Natural killer cell (primary cell): ENCODE results near the gene TUBB2B. TPM values are rescaled to one million over a fixed set of nuclear protein-coding genes. Genes with fewer than 3 reads are reported as not detected.

ENCODE experiments used
- ATAC-seq, 3 donors: fragments of 150-1000 bp in 2 of 3; fragments of 200-7000 bp in 1 of 3; cut with Tn5 transposase; 1 replicate in 1 of 3; 2 replicates in 2 of 3; pipeline ENCODE4 v1.10.0; 2021; ENCODE audit warnings: mild to moderate bottlenecking in 2 of 3, moderate library complexity in 2 of 3
- DNase-seq, 2 donors: peaks; one replicate each; pipeline versions ENCODE4 v3.0.0 to v3.0.0-alpha.2; 2013 to 2021; ENCODE audit warnings: mixed read lengths in 1 of 2
- H3K27ac ChIP-seq: one replicate; pipeline ENCODE4 v1.5.1; 2013; ENCODE audit warnings: mild to moderate bottlenecking, low read length
- H3K27me3 ChIP-seq: one replicate; pipeline ENCODE4 v1.6.1; 2013; ENCODE audit warnings: low read length; ENCODE audit not compliant: control insufficient read depth, insufficient read depth
- H3K36me3 ChIP-seq: one replicate; pipeline ENCODE4 v1.6.1; 2013; ENCODE audit warnings: low read length; ENCODE audit not compliant: control insufficient read depth, insufficient read depth
- H3K4me1 ChIP-seq: one replicate; pipeline ENCODE4 v1.6.1; 2013; ENCODE audit warnings: low read length; ENCODE audit not compliant: control insufficient read depth, insufficient read depth
- H3K4me3 ChIP-seq: one replicate; pipeline ENCODE4 v1.5.1; 2013; ENCODE audit warnings: low read length
- H3K9me3 ChIP-seq: one replicate; pipeline ENCODE4 v1.6.1; 2013; ENCODE audit warnings: low read length; ENCODE audit not compliant: control insufficient read depth, insufficient read depth
- H3K27ac Mint-ChIP-seq, 2 donors: one replicate each; pipeline ENCODE4 v1.8.0; 2022; ENCODE audit warnings: mild to moderate bottlenecking in 2 of 2, mixed read lengths in 2 of 2, moderate library complexity in 1 of 2
- H3K27me3 Mint-ChIP-seq, 2 donors: one replicate each; pipeline ENCODE4 v1.8.0; 2022; ENCODE audit warnings: low read depth in 2 of 2, mixed read lengths in 2 of 2
- H3K36me3 Mint-ChIP-seq: one replicate; pipeline ENCODE4 v1.8.0; 2022; ENCODE audit warnings: mixed read lengths
- H3K4me1 Mint-ChIP-seq, 2 donors: one replicate each; pipeline ENCODE4 v1.8.0; 2022; ENCODE audit warnings: mixed read lengths in 2 of 2
- H3K4me3 Mint-ChIP-seq: one replicate; pipeline ENCODE4 v1.8.0; 2022; ENCODE audit warnings: mild to moderate bottlenecking, moderate library complexity, mixed read lengths
- H3K9me3 Mint-ChIP-seq, 2 donors: one replicate each; pipeline ENCODE4 v1.8.0; 2022; ENCODE audit warnings: mixed read lengths in 2 of 2
- CTCF ChIP-seq: fragments of 200-600 bp; IDR thresholded peaks from one replicate; pipeline ENCODE4 v1.8.0; 2022; ENCODE audit warnings: antibody characterized with exemption
- WGBS: methylation state at CpG from one replicate; pipeline ENCODE4 v1.1.7; 2013; ENCODE audit warnings: missing lambda C conversion rate; ENCODE audit not compliant: insufficient coverage; 5-methylcytosine and 5-hydroxymethylcytosine counted together
- intact Hi-C: fragments of 100-400 bp; cut with micrococcal nuclease; formaldehyde crosslinking; loops from one replicate; pipeline ENCODE4 v1.14.2; 2022
- total RNA-seq, 4 donors: library from RNA; stranded (reverse); fragments of 120-200 nt in 1 of 4; gene quantifications; one replicate each; pipeline versions ENCODE4 v1.2.3 to v1.2.4, GENCODE V29; 2013 to 2022

Gene TUBB2B
- total RNA-seq, 3 donors from 2014 or later (not counting 1 experiment from before 2014, with no cell fraction given): 0.66 to 0.75 TPM; not detected in 1

GRCh38 chr6:3239110-3239830 lies 11.8 kb upstream of the TUBB2B start:
- no peaks in the 10 kb centered on the region for H3K4me1 ChIP-seq
- Mint-ChIP-seq H3K4me1 (no peaks in the 10 kb centered on the region), H3K4me3 (no peak overlapping the region), H3K36me3 (no peaks in the 10 kb centered on the region), H3K27ac (no peak overlapping the region), H3K27me3 (peaks cover 57 to 73% of the 10 kb centered on the region in 2 donors), H3K9me3 (no peaks in the 10 kb centered on the region)
- H3K27me3 ChIP-seq: peaks cover 6% of the 10 kb centered on the region
- H3K27ac ChIP-seq: no peak overlapping the region
- intact Hi-C loops: no loop called here
- 87% methylated on average over 13 of the region's 13 CpGs for WGBS
- TF ChIP-seq CTCF: no peak
- ATAC-seq (no peak), DNase-seq (no peak)
- H3K36me3 ChIP-seq: no peaks in the 10 kb centered on the region
- H3K9me3 ChIP-seq: no peaks in the 10 kb centered on the region
- H3K4me3 ChIP-seq: no peak overlapping the region

GRCh38 chr6:3237761-3238662 lies 10.6 kb upstream of the TUBB2B start:
- DNase-seq: no peak
- Mint-ChIP-seq H3K9me3 (no peaks in the 10 kb centered on the region), H3K36me3 (no peaks in the 10 kb centered on the region), H3K4me3 (no peak overlapping the region), H3K4me1 (no peaks in the 10 kb centered on the region), H3K27me3 (peaks cover 60 to 74% of the 10 kb centered on the region in 2 donors), H3K27ac (no peak overlapping the region)
- no peaks in the 10 kb centered on the region for H3K4me1 ChIP-seq
- intact Hi-C loops: no loop called here
- no peak for TF ChIP-seq CTCF
- H3K4me3 ChIP-seq: no peak overlapping the region
- peaks cover 14% of the 10 kb centered on the region for H3K27me3 ChIP-seq
- ATAC-seq: no peak
- H3K36me3 ChIP-seq: no peaks in the 10 kb centered on the region
- H3K9me3 ChIP-seq: no peaks in the 10 kb centered on the region
- H3K27ac ChIP-seq: no peak overlapping the region
- WGBS: 63% methylated on average over 24 of the region's 24 CpGs

- no peak overlapping the region for H3K4me3 ChIP-seq
- 21% methylated on average over 3 of the region's 3 CpGs for WGBS
- peaks cover 34% of the 10 kb centered on the region for H3K27me3 ChIP-seq
- H3K4me3 Mint-ChIP-seq: no peak overlapping the region
- ATAC-seq (no peak), DNase-seq (no peak)
- peaks cover 70 to 84% of the 10 kb centered on the region in 2 donors for H3K27me3 Mint-ChIP-seq
- H3K4me1 ChIP-seq: peaks cover 11% of the 10 kb centered on the region
- no peak for TF ChIP-seq CTCF
- H3K27ac Mint-ChIP-seq: no peak overlapping the region
- peaks cover 7 to 16% of the 10 kb centered on the region in 2 donors for H3K4me1 Mint-ChIP-seq
- no peaks in the 10 kb centered on the region for H3K36me3 ChIP-seq
- H3K36me3 Mint-ChIP-seq: no peaks in the 10 kb centered on the region
- intact Hi-C loops: no loop called here
- no peaks in the 10 kb centered on the region for H3K9me3 Mint-ChIP-seq
- no peak overlapping the region for H3K27ac ChIP-seq
- no peaks in the 10 kb centered on the region for H3K9me3 ChIP-seq
Observed at GRCh38 chr6:3236005-3236404, 8.6 kb upstream of the TUBB2B start.
